DMS53 (cell line): ENCODE measurements around the gene SARDH.
"Not testable (repeated sequence)": the region's sequence is repeated elsewhere in the genome, so short reads cannot be mapped to it uniquely, and the experiment has no call there.

Experiments
- DNase-seq: peaks from one replicate; lab custom pipeline; 2025; lab: John Stamatoyannopoulos, UW

SARDH gene

GRCh38 chr9:133684121-133684935, 53.8 kb downstream of the SARDH start:
- DNase-seq: no peak

DNA sequence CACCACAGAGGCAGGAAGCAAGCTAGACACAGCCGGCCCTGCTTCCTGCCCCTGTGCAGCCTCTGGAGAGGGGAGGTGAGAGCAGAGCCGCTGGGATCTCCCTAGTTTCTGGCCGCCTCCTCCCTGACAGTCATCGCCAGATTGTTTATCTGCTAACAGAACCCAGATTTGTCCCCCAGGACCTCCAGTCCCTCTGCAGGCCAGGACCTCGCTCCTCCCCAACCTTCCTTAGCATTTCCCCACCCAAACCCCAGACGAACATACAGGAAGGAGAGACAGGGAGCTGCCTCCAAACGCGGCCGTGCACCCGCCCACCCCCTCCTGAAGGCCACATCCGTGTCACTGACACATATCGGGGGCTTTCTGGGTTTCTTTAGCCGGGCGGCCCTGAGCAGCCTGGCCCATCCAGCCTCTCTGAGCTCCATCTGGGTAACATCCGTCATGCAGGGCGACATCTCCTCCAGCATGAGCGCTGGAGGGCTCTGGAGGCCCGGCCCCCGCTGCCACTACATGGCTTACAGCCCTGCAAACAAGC, 54.5 kb downstream of the SARDH start:
- no peak for DNase-seq

DNA sequence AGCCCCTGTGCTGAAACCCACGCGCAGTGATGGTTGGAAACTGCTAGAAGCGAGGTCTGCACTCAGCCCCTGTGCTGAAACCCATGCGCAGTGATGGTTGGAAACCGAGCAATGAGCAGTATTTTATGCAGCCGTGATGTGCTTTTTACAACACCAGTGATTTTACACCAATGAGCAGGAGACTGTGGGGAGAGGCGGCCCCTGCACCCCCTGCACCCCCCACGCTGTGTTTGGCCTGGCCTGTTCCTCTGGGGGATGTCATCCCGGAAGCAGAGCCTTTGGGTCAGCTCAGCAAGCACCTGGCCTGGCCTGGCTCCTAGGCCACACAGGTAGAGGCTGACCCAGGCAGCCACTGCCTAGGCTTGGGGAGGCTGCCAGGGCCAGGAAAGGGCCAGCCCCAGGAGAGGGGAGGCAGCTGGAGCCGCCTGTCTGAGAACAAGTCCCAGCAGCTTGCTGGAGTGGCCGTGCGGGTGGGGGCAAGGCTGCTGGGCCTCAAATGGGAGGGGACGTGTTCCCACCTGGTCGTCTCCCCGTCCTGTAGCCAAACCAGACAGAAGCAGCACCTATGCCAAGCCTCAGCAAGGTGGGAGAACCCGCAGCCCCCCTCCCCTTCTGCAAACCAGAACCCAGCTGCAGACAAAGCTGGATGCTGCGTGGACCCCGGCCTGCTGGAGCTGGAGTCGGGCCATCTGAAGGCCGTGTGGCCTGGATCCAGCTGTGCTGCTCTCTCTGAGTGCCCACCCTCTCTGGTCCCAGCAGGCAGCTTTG, 55.1 kb downstream of the SARDH start:
- no peak for DNase-seq

DNA sequence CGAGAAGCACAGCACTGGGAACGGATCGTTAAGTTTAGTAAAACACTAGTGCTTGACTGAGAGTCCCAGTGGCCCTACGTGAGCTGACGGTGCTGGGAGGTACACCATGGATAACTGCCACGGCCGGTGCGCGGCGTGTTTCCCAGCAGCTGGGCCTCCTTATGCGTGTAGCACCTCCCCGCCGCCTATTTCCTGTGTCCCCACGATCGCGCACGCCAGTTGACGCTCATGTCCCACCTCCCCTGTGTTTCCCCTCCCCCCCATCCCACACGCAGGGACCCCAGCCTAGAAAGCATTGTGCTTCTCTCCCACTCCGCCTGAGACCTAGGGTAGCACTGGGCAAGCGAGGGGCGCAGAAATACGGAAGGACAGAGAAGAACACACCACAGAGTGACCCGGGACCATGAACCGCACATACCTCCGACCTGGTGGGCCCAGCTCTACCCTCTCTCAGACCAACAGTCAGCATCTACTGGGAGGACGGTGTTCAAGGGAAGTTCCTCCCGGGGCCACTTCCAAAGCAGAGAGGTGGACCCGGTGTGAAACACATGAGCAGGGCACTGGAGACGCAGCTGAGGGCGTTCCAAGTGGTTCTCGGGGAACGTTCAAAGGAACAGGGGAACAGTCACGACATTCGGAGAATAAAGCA, 56.4 kb downstream of the SARDH start:
- no peak for DNase-seq

DNA sequence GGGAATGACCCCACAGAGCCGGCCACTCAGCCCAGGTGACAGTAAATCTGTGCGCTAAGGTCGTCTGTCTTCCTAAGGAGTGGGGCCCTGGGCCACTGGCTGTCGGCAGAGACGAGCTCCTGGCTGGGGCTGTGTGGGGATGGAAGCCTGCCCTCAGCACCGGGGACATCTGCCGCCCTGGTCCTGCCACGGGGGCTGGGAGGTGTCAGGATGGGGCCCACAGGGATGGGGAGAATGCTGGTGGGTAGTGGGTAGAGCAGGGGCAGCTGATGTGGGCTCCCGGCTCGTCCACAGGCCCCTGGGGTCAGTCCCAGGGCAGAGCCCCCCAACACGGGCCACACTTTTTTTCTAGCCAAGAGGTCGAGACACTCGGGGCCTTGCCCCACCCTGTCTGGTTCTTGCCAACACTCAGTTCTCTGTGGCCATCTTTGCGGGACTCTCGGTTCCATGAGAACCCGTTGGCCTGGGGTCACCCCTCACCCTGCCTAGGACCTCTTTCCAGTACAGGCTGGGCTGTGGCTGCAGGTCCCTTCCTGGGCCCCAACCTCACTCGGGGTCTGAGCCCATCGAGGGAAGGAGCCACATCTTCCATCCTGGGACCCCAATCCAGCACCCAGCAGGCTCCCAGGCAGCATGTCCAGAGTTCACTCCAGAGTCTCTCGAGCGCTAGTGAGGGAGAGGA, 57.0 kb downstream of the SARDH start:
- no peak for DNase-seq

GRCh38 chr9:133680250-133680975, 57.7 kb downstream of the SARDH start:
- no peak for DNase-seq

DNA sequence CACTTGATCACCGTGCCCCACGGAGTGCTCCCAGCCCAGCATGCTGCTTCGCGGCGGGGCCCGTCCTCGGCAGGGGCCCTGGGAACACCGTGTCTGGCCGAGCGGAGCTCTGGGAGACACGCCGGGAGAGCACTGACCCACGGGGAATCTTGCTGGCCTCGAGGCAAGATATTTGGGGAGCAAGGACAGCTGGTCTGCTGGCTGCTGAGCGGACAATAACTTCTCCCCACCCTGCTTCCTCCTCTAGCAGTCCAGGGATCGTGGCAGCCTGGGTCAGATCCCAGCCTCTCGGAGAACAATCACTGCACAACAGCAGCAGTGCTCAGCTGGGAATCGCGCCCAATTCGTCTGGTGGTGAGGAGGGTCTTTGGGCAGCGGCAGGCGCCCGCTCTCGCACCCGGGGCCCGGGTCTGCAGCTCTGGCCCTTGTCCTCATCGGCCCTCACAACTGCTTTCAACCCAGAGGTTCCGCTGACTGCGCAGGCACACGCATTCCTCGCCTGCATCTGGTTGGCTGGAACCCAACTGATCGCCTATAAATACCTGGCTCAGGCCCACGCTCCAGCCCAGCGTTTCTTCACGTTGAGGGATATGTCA, 58.6 kb downstream of the SARDH start:
- no peak for DNase-seq

DNA sequence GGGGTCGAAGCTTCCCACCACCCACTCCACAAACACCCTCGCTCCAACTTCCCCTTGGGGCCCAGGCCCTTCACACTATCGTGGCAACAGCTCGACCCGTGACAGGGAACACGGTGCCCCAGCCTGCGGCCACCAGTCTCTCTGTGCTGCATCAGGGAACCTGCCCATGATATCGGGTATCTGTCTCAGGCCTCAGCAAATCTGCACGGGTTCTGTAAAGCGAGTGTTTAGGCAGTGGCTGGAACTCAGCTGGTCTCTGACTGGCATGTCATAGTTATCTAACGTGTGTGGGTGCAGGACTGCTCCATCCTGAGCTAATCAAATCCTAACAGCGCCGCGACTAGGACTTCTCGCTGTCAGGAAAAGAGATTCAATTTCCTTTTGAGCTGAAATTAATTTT, 59.1 kb downstream of the SARDH start:
- no peak for DNase-seq

DNA sequence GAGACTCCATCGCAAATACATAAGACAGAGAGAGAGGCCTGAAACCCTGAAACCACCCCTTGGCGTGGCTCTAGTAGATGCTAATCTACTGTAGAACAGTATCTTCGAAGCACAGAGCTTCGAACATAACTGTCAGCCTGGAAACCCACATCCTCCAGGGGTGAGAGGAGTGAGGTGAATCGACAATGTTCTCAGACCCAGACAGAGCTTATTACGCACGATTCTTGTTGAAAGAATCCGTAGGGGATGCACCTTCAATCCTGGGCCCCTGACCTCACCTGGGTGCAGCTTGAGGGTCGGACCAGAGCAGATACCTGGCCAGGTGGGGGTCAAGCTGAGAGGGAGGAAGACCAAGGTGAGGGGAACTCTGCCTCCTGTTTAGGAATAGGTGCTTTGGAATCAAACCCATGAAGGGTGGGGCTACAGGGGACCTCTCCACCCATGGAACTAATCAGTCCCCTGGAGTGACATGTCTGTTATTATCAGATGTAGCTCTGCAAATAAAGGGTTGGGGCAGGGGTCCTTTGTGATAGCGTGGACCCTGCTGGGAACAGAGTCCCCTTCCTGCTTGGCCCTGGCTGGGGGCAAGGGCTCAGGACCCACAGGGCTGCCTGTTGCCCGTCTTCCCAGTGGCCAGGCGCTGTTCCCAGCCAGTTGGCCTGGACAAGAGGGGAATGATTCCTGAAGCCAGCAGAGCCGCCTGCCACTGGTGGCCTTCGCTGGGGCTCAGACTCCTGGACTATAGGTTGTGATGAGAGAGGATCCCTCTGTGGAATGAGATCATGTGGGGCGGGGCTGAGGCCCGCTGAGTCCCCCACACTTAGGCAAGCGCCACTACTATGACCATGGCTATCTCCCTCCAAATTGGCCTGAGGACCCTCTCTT, 60.8 kb downstream of the SARDH start:
- no peak for DNase-seq

DNA sequence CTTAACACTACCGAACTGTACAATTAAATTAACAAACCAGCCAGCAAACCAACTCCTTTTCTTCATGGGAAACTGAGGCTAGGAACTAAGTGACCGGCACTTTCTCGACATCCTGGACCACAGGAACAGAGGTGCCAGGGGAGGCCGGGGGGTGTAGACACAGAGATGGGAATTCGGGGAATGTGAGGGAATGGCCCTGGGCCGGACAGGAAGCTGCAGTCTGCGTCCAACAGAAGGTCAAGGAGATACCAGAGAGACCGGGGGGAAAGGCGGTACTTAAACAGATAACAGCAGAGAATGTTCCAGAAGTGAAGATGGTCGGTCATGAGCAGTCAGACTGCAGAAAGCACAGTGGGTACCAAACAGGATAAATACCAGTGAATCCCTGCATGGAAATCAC, 61.7 kb downstream of the SARDH start:
- no peak for DNase-seq

DNA sequence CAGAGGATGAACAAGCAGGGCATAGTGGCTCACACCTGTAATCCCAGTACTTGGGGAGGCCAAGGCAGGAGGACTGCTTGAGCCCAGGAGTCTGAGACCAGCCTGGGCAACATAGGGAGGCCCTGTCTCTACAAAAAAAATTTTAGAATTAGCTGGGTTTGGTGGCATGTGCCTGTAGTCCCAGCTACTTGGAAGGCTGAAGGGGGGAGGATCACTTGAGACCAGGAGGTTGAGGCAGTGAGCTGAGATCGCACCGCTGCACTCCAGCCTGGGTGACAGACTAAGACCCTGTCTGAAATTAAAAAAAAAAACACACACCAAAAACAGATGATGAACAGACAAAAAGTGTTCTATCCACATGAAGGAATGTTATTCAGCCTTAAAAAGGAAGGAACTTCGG, 62.4 kb downstream of the SARDH start:
- DNase-seq: not testable (repeated sequence)

GRCh38 chr9:133674091-133674490, 64.1 kb downstream of the SARDH start:
- DNase-seq: no peak

- DNase-seq: no peak
Measured at GRCh38 chr9:133673258-133673655, 64.9 kb downstream of the SARDH start.

GRCh38 chr9:133672503-133673257, 65.5 kb downstream of the SARDH start:
- no peak for DNase-seq

DNA sequence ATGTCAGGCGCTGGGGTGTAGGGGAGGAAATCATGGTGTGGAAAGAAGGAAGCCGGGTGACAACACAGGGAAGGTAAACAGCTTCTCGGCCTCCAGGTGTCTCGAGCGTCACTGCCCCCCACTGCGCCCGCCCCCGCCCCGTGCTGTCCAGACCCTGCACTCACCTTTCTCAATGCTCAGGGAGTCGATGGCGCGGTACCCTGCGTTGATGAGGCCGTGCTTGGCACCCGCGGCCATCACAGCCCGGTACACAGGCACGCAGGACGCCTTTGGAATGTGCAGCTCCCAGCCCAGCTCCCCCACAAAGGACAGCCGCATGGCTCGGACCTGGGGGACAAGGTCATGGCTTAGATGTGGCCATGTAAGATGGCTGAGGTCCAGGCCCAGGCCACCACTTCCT, 66.8 kb downstream of the SARDH start:
- no peak for DNase-seq

GRCh38 chr9:133670466-133670865, 67.7 kb downstream of the SARDH start:
- no peak for DNase-seq

GRCh38 chr9:133669182-133669801, 68.9 kb downstream of the SARDH start:
- DNase-seq: no peak

DNA sequence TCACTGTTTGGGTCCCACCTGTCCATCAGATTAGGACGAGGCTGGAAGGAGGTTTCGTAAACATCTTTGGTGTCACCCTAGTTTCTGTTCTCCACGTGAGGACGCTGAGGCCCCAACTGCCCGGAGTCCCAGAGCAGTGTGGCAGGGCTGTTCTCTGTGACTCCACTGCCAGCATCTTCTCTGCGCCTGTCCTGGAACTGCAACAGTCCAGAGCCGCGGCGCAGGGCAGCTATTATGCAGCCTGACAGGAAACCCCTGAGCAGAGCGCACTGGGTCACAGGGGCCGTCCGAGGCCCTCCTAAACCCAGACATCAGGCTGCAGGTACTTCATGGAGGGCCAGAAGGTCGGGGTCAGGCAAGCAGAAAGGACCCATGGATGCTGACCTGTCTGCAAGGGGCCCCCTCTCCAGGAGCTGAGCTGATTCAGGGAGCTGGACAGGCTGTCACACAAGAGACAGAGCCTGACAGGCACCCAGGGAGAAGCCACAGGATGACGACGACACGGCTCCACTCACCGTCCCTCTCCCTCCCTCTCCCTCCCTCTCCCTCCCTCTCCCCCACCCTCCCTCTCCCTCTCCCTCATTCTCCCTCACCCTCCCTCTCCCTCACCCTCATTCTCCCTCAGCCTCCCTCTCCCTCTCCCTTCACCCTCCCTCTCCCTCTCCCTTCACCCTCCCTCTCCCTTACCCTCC, 70.2 kb downstream of the SARDH start:
- no peak for DNase-seq
